IMR-90 (cell line): ENCODE measurements around the gene ZCCHC7. TPM values are rescaled to one million over a fixed set of nuclear protein-coding genes. Genes with fewer than 3 reads are reported as not detected.

ENCODE experiments used
- ATAC-seq: fragments of 200-7000 bp; cut with Tn5 transposase; 2 replicates; pipeline ENCODE4 v1.9.1; 2020; ENCODE audit warnings: low read depth, mild to moderate bottlenecking, moderate library complexity
- BruUV-seq: library from RNA; stranded (reverse); fragments of 400-500 nt; replicated peaks from 2 replicates; lab custom pipeline; 2021; lab: Mats Ljungman, UMichigan
- CTCF ChIA-PET: fragments of 300-600 bp; formaldehyde crosslinking; extraction: SDS; loops from one replicate; lab custom pipeline; 2021; ENCODE audit warnings: antibody characterized with exemption; lab: Yijun Ruan, JAX
- POLR2A ChIA-PET: fragments of 300-600 bp; sonication (Branson Sonifier 250); formaldehyde crosslinking; loops from one replicate; lab custom pipeline; 2022; ENCODE audit warnings: antibody characterized with exemption; ENCODE audit not compliant: unreplicated experiment; lab: Charles Lee
- DNase-seq: peaks from one replicate; pipeline ENCODE4 v3.0.0; 2013
- H2AFZ ChIP-seq: replicated peaks from 2 replicates; pipeline ENCODE3; 2013; ENCODE audit warnings: low read length, mild to moderate bottlenecking; ENCODE audit not compliant: poor library complexity
- H2AK5ac ChIP-seq: 2 replicates; pipeline ENCODE4 v1.6.1; 2013; ENCODE audit warnings: low read depth, low read length, inconsistent platforms
- H2AK9ac ChIP-seq: replicated peaks from 2 replicates; pipeline ENCODE3; 2013; ENCODE audit warnings: mild to moderate bottlenecking, low read depth, low read length, moderate library complexity; ENCODE audit not compliant: poor library complexity
- H2BK120ac ChIP-seq: 2 replicates; pipeline ENCODE4 v1.6.1; 2013; ENCODE audit warnings: low read depth, low read length, inconsistent platforms
- H2BK15ac ChIP-seq: 3 replicates; pipeline ENCODE4 v1.6.1; 2013; ENCODE audit warnings: low read depth, low read length, inconsistent platforms
- H2BK20ac ChIP-seq: 2 replicates; pipeline ENCODE4 v1.6.1; 2013; ENCODE audit warnings: low read depth, mild to moderate bottlenecking, inconsistent platforms, low read length, moderate library complexity
- H2BK5ac ChIP-seq: 2 replicates; pipeline ENCODE4 v1.6.1; 2013; ENCODE audit warnings: mild to moderate bottlenecking, low read depth, low read length, inconsistent platforms; ENCODE audit not compliant: poor library complexity, severe bottlenecking
- H3K14ac ChIP-seq: replicated peaks from 2 replicates; pipeline ENCODE4 v1.6.1; 2013; ENCODE audit warnings: low read depth, low read length, inconsistent platforms
- H3K18ac ChIP-seq: 2 replicates; pipeline ENCODE4 v1.6.1; 2013; ENCODE audit warnings: low read depth, low read length, control low read depth
- H3K23ac ChIP-seq: 2 replicates; pipeline ENCODE4 v1.6.1; 2013; ENCODE audit warnings: low read depth, low read length, inconsistent platforms
- H3K27ac ChIP-seq: 2 replicates; pipeline ENCODE4 v1.5.1; 2013; ENCODE audit warnings: mild to moderate bottlenecking, control low read depth, low read length; ENCODE audit not compliant: insufficient read depth
- H3K27me3 ChIP-seq: 2 replicates; pipeline ENCODE4 v1.6.1; 2013; ENCODE audit warnings: low read length; ENCODE audit not compliant: control insufficient read depth, insufficient read depth
- H3K36me3 ChIP-seq: 2 replicates; pipeline ENCODE4 v1.6.1; 2013; ENCODE audit warnings: low read length, mixed read lengths; ENCODE audit not compliant: control insufficient read depth, insufficient read depth
- H3K4ac ChIP-seq: 2 replicates; pipeline ENCODE4 v1.6.1; 2013; ENCODE audit warnings: low read depth, low read length, inconsistent platforms
- H3K4me1 ChIP-seq: 2 replicates; pipeline ENCODE4 v1.6.1; 2013; ENCODE audit warnings: low read length, mixed read lengths; ENCODE audit not compliant: control insufficient read depth, insufficient read depth
- H3K4me2 ChIP-seq: 2 replicates; pipeline ENCODE4 v1.6.1; 2013; ENCODE audit warnings: low read depth, mild to moderate bottlenecking, control low read depth, low read length, moderate library complexity
- H3K4me3 ChIP-seq: 2 replicates; pipeline ENCODE4 v1.5.1; 2013; ENCODE audit warnings: low read depth, mild to moderate bottlenecking, control low read depth, low read length, moderate library complexity; ENCODE audit not compliant: insufficient read depth
- H3K56ac ChIP-seq: 2 replicates; pipeline ENCODE4 v1.6.1; 2013; ENCODE audit warnings: low read length, inconsistent platforms; ENCODE audit not compliant: insufficient read depth; ENCODE audit errors: extremely low read depth
- H3K79me1 ChIP-seq, 2 experiments: 2 replicates each; pipeline ENCODE4 v1.6.1; 2013; ENCODE audit warnings: low read length in 2 of 2, inconsistent platforms in 1 of 2, low read depth in 1 of 2
- H3K9ac ChIP-seq: 2 replicates; pipeline ENCODE4 v1.6.1; 2013; ENCODE audit warnings: low read depth, low read length, control low read depth
- H3K9me1 ChIP-seq: 2 replicates; pipeline ENCODE4 v1.6.1; 2013; ENCODE audit warnings: low read length, inconsistent platforms; ENCODE audit not compliant: insufficient read depth
- H3K9me3 ChIP-seq: 2 replicates; pipeline ENCODE4 v1.6.1; 2013; ENCODE audit warnings: low read length; ENCODE audit not compliant: control insufficient read depth, insufficient read depth
- H4K20me1 ChIP-seq: 2 replicates; pipeline ENCODE4 v1.6.1; 2013; ENCODE audit warnings: low read length, inconsistent platforms; ENCODE audit not compliant: insufficient read depth
- H4K5ac ChIP-seq: 2 replicates; pipeline ENCODE4 v1.6.1; 2013; ENCODE audit warnings: mild to moderate bottlenecking, low read depth, low read length, control low read depth
- H4K8ac ChIP-seq, 2 experiments: 2 replicates each; pipeline ENCODE4 v1.6.1; 2013; ENCODE audit warnings: low read depth in 2 of 2, low read length in 2 of 2, control low read depth in 1 of 2, inconsistent platforms in 1 of 2
- H4K91ac ChIP-seq: 2 replicates; pipeline ENCODE4 v1.6.1; 2013; ENCODE audit warnings: low read depth, low read length, inconsistent platforms; ENCODE audit not compliant: insufficient read depth
- NFE2L2 ChIP-seq: fragments of 150-350 bp; IDR thresholded peaks from 2 replicates; pipeline ENCODE4 v1.6.1; 2016; ENCODE audit warnings: low read depth, mild to moderate bottlenecking, low read length
- RFX5 ChIP-seq: IDR thresholded peaks from 2 replicates; pipeline ENCODE4 v1.8.0; 2012; ENCODE audit warnings: low read depth, mild to moderate bottlenecking, low read length, moderate library complexity
- WGBS, 2 experiments: methylation state at CpG; one replicate each; pipeline versions ENCODE4 v1.1.5 to v1.1.7; 2013; ENCODE audit warnings: missing lambda C conversion rate in 2 of 2; ENCODE audit not compliant: insufficient read length in 1 of 2; ENCODE audit errors: extremely low coverage in 2 of 2; 5-methylcytosine and 5-hydroxymethylcytosine counted together
- dilution Hi-C: fragments of 300-500 bp; cut with HindIII; formaldehyde crosslinking; loops from one replicate; pipeline ENCODE4 v1.14.3; 2018; ENCODE audit warnings: low sequenced_read_pairs; ENCODE audit not compliant: unreplicated experiment
- in situ Hi-C: fragments of 300-500 bp; cut with MboI; formaldehyde crosslinking; loops from 3 replicates; pipeline ENCODE4 v1.14.3; 2019; ENCODE audit warnings: low sequenced_read_pairs, inconsistent platforms, mixed read lengths
- intact Hi-C: fragments of 100-400 bp; cut with micrococcal nuclease; formaldehyde crosslinking; loops from 2 replicates; pipeline ENCODE4 v1.10.0; 2022
- polyA plus RNA-seq, 3 experiments: library from polyadenylated mRNA; depleted of rRNA; stranded (reverse); fragments of >200 nt; gene quantifications; 2 replicates each; pipeline ENCODE4 v1.2.3, GENCODE V29; 2012; ENCODE audit warnings: low replicate concordance in 1 of 3
- total RNA-seq: library from RNA; depleted of rRNA; stranded (reverse); fragments of >200 nt; gene quantifications from 2 replicates; pipeline ENCODE4 v1.2.3, GENCODE V29; 2012

The ZCCHC7 gene
- total and polyA plus RNA-seq, 2 of the 4 experiments (the other 2 are of a cell fraction): 13.6 to 28.7 TPM

GRCh38 chr9:37382161-37382981 lies 262.0 kb downstream of the ZCCHC7 start:
- H3K27ac ChIP-seq: no peak overlapping the region
- ChIA-PET POLR2A (no interaction called here), CTCF (no interaction called here)
- no peak overlapping the region for H3K4ac ChIP-seq
- in situ Hi-C loops (no loop called here), intact Hi-C loops (no loop called here), dilution Hi-C loops (no loop called here)
- no peaks in the 10 kb centered on the region for H3K9me1 ChIP-seq
- no peak for ATAC-seq
- no peak overlapping the region for H2AFZ ChIP-seq
- DNase-seq: no peak
- no peak overlapping the region for H2BK5ac ChIP-seq
- H3K56ac ChIP-seq: no peak overlapping the region
- H3K4me1 ChIP-seq: no peaks in the 10 kb centered on the region
- H4K91ac ChIP-seq: no peak overlapping the region
- H3K18ac ChIP-seq: no peak overlapping the region
- no peak overlapping the region for H2BK20ac ChIP-seq
- WGBS, 2 experiments: 74% methylated on average over 8 of the region's 14 CpGs; no CpG with 5 or more reads in 1 of the 2 experiments
- no peaks in the 10 kb centered on the region for H4K20me1 ChIP-seq
- no peak overlapping the region for H3K4me2 ChIP-seq
- H4K5ac ChIP-seq: no peak overlapping the region
- no peak overlapping the region for H3K9ac ChIP-seq
- H3K36me3 ChIP-seq: no peaks in the 10 kb centered on the region
- H2AK9ac ChIP-seq: no peak overlapping the region
- H3K4me3 ChIP-seq: no peak overlapping the region
- peaks cover 5% of the 10 kb centered on the region for H3K9me3 ChIP-seq
- no peak overlapping the region for H3K14ac ChIP-seq
- H4K8ac ChIP-seq: no peak overlapping the region
- BruUV-seq: no TSS peak
- H3K27me3 ChIP-seq: peaks cover 14% of the 10 kb centered on the region
- no peak overlapping the region for H2AK5ac ChIP-seq
- H2BK15ac ChIP-seq: no peak overlapping the region
- H3K23ac ChIP-seq: no peak overlapping the region
- no peak overlapping the region for H2BK120ac ChIP-seq
- TF ChIP-seq RFX5: no peak
- TF ChIP-seq NFE2L2: no peak
- no peaks in the 10 kb centered on the region for H3K79me1 ChIP-seq
